SIG-M5 treated with dmso at 0.1 percent for 504 hours (cell line): ENCODE results near the gene N4BP2L2.
A peak's percentile ranks its signal among the peaks of the same experiment; 100 is the strongest.

ENCODE experiments used
- DNase-seq: peaks from one replicate; lab custom pipeline; 2025; ENCODE audit not compliant: unreplicated experiment; lab: John Stamatoyannopoulos, UW

Gene N4BP2L2

DNA sequence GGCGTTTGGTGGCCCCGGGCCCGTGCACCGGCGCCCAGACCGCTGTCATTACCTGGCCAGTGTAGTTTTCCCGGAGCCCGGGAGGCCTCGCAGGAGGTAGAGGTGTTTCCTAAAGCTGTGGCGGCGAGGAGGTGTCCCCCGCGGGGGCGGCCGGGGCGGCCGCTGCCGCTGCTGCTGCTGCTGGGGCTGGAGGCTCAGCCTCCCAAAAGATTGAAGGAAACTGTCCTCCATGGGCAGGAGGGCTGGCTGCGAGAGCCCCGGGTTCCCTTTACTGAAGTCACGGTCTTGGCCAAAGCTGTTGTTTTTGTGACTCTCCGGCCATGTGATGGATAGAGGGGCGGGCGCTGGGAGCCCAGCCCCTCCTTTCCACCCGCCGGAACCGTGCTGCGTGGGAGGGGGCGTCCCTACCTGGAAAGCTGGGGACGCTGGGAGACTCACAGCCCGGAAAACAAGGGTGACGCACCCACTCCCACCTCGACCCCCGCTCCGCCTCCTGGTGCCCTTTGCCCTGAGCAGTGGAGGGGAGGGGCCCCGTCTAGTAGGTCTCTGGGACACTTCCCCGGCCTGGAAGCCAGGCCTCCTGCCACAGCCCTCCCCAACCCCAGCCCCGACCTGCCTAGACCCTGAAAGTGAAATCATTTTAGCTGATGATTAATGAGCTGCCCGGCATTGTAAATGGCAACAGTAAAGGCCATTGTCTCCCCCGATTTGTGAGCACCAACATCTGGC, 110.6 kb downstream of the N4BP2L2 start, which contains the start of gene N4BP2L1:
N4BP2L1 (minus strand) TSS at position 279 of the 729 bp plus-strand sequence; CDS start at position 231, 48 bp downstream.
- peak; percentile 50 for DNase-seq

DNA sequence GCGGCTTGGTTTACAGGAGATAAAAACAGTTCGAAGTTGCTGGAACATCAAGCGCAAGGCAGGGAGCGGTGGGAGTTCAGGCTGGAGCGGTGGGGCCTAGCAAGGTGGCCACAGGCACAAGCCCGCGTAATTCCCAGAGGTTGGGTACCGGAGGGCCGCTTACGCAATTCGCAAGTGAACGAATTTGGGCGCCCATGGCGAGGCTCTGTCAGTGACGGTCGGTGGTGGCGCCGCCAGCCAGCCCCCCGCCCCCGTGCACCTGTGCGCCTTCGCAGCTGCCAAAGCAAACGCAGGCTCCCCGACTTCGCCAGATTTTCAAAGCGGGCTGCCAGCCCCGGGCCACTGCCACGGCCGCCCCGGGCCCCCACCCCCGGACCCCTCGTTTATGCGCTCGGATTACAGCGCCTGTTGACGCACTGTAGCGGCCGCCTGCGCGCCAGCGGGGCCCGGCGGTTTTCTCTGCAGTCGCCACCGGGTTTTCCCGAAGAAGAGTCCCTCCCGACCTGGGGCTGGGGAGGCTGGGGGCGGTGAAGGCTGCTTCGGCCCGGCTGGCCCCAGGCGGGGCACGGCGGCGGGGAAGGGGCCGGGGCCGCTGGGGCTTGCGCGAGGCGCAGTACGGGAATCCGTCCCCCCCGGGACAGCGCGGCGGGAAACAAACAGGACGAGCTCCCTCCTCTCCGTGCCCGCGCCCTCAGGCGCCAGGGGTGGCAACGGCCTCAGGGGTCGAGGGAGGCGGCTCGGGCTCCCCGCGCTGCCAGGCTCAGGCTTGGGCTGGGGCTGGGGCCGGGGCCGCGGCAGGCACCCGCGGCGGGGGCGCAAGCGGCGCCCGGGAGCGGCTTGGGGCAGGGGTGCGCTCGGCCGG, 111.4 kb downstream of the N4BP2L2 start:
- no peak for DNase-seq

DNA sequence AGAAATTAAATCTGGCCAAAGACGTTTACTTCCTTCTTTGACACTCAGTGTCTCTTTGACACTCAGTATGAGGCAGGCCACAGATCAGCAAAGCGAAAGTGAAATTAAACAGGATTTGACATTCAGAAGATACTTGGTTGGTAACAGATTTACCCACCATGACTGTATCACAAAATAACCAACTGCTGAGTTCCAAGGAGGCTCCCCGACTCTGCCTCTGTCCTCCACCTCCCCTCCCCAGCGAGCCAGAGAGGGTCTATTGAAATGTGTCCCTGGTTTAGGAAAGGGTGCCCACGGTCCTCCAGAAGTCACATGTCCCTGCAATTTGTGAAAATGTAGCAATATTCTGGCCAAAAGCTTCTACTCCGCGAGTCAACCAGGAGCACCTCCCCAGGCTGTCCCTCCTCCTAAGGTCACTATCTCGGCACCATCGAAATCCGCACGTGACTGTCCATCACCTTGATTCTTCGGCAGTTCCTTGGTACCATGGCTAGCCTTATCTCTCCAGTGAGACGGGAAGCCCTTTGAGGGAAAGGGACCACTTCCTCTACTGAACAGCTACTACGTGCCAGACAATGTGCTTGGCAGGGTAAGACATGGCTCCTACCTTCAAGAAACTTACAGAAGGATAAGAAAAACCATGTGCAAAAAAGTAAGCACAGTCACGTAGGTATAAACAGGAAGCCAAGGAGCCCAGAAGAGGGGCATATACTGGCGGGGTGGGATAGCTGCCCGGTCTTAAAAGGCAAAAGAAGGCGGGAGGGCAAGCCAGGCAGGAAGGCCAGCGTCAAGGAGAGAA, 112.2 kb downstream of the N4BP2L2 start:
- DNase-seq = peak; percentile 76

DNA sequence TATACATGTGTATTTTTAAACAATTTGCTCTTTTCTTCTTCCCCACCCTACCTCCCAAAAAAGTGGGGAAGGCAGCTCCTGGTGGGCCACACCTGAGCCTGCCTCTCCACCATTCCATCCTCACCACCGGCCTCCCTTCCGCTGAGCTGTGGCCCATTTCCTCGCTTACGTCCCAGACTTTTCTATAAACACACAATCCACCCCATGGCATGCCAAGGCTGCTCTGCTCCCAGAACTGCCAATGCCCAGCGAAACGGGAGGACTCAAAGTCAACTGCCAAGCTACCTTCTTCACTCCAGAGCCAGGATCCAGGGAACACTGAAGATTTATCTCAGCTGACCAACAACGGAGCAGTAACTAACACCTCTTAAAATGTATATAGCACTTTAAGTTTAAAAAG, 113.4 kb downstream of the N4BP2L2 start:
- no peak for DNase-seq

DNA sequence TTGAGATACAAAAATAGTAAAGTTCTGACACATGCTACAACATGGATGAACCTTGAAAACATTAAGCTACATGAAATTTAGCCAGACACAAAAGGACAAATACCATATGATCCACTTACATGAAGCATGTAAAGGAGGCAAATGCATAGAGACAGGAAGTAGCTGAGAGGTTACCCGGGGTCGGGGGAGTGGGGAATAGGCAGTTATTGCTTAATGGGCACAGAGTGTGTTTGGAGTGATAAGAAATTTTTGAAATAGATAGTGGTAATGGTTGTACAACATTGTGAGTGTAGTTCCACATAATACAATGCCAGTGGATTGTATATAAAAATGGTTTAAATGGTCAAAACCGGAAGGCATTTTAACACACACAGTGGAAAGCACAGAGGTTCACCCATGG, 115.0 kb downstream of the N4BP2L2 start:
- peak; percentile 76 for DNase-seq

DNA sequence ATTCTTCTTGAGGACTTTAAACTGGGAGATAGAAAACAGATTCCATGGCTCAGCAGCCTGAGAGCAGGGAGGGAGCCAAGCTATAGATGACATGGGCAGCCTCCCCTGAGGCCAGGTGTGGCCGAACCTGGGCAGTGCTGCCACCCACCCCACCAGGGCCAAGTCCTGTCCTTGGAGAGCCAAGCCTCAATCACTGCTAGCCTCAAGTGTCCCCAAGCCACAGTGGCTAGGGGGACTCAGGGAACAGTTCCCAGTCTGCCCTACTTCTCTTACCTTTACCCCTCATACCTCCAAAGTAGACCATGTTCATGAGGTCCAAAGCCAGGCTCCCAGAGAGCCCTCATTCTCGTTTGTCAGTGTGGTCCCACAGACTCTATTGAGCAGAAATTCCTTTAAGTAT, 118.7 kb downstream of the N4BP2L2 start:
- DNase-seq = no peak

DNA sequence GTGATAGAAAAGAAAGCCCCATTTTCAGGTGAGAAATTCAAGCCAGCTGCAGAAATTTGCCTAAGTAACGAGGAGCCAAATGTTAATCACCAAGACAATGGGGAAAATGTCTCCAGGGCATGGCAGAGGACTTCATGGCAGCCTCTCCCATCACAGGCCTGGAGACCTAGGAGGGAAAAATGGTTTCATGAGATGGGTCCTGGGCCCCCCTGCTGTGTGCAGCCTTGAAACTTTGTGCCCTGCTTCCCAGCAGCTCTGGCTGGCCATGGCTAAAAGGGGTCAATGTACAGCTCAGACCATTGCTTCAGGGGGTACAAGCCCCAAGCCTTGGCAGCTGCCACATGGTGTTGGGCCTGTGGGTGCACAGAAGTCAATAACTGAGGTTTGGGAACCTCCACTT, 120.6 kb downstream of the N4BP2L2 start:
- DNase-seq = no peak

DNA sequence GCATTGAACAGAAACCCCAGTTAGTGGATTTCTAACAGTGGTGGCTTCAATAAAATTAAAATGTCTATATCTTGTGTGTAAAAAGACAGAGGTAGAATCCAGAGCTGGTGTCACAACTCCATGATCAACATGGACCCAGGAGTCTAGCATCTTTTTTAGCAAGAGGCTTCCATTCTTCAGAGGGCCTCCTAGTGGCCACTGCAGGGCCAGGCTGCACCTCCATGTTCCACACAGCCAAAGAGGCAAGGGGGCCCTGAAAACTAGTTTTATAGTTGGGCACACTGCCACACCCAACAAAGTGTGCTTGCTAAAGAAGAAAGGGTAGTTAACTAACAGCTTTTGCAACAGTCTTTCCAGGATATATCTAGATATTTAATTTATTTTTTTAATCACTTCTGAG, 123.6 kb downstream of the N4BP2L2 start:
- peak; percentile 30 for DNase-seq

DNA sequence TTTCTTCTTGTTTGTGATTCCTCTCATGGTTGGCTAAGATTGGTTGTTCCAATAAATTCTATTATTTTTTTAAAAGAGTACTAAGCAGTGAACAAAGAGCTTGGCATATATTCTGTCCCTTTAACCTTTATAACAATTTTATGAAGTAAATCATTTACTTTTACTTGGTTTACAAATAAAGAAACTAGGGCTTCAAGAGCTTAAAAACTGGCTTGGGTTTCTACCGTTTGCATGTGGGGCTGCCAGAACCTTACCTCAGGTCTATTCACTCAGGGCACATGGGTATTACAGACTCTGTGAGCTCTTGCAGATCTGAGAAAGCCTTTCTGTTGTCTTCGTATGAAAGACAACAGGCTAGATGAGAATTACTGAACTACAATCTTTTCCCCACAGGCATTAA, 124.0 kb downstream of the N4BP2L2 start:
- DNase-seq = no peak

DNA sequence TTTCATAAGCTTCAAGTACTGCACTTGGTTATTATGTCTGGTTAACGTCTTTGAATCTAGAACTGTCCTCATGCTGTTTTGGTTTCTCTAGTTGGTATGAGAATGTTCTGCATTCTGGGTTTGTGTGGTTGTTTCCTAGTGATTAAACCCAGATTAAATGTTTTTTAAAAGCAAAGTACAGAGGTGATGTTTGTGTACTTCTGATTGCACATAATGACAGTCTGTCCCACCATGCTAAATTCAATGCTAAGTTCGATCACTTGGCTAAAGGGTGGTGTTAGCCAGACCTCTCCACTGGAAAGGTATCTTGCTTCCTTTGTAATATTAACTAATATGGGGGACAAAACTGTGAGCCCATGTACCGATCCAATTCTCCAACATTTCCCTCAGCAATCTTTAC, 125.3 kb downstream of the N4BP2L2 start:
- no peak for DNase-seq

DNA sequence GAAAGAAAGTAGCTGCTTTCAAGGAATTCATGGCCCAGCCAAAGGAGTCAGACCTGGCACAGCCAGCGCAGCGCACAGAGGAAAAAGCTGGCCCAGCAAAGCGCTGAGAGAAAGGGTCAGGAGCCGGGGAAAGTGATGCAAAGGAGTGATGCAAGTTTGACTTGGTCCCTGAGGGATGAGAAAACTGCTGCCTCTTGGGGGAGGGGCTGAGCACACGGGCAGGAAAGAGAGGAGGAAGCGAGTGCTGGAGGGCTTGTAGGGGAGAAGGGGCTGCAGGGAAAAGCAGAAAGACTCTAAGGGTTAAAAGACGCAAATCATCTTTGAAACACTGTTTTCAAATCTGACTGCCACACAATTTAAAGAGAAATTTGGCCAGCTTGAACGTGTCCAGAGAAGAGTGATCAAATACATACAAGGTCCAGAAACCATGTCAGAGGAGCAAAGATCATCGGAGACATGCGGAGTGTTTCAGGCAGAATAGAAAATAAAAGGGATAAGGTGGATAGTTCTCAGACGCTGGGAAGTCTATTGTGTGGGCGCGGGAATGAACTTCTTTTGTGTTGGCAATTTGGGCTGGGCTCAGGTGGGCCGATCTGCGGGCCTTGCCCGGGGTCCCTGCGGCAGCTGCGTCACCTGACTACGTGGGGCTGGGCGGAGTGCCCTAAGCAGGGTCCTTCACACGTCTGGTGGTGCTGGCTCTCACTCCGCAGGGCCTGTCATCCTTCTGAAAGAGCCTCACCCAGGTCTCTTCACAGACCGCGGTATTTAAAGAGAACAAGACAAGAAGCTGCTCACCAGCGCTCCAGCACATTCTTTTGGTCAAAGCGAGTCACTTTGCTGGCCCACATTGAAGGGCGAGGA, 128.8 kb downstream of the N4BP2L2 start:
- DNase-seq = peak; percentile 46

DNA sequence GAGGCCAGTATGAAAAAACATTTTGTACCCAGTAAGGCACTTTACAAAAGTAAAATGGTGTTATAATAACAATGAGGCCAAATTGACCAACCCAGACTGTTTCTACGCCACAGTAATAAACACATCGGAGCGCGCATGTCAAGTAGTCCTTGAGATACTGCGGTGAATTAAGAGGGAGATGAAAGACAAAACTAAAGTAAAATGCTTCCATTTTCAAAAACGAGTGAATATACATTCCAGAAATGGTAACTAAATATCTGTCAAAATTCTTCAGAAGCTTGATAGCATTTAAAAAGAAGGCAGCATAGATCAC, 129.6 kb downstream of the N4BP2L2 start:
- DNase-seq = no peak

DNA sequence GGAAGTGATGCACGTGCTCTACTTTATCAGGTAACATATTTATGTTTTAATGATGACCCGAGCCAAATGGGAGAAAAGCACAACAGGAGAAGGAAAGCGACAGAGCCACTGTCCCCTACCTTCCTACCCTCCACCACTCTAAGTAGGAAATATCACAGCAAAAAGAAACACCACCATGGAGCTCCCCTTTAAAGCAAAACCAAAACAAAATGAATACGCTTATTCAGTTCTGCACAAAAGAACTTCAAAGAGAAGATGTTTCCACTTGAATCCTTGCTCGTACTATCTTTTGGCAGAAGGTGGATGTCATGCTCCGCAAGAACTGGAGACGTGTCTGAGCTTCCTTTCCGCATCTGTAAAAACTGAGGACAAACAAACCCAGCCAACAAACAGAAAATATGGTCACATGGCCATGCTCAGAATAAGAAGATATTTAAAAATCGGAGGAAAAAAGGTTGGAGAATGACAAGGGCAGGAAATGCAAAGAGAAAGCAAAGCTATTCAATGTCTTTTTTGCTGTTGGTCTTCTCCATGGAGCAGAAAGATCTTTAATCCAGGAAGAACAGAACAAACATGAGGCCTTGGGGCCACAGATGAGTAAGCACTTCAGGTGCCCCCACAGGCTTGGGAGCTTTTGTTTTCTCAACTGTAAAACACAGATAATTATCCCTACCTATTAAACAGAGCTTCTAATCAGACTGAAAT, 130.1 kb downstream of the N4BP2L2 start:
- DNase-seq = no peak

DNA sequence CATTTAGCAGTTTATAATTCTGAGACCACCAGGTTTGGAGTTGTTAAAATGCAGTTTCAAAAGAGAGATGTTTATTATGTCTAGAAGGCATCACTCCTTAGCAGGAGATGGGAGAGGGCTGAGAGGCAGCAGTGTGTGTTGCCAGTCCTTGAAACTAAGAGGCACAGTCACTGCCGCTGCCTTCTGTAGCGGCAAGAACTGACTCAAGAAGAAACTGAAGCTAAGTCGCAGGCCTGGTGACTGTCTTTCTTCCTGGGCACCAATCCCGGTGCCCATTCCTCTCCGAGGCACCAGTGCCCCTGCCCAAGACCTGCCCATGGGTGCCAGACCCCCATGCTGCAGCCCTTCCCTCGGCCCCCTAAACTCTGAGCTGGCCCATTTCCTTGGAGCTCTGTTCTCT, 130.7 kb downstream of the N4BP2L2 start:
- DNase-seq = no peak

DNA sequence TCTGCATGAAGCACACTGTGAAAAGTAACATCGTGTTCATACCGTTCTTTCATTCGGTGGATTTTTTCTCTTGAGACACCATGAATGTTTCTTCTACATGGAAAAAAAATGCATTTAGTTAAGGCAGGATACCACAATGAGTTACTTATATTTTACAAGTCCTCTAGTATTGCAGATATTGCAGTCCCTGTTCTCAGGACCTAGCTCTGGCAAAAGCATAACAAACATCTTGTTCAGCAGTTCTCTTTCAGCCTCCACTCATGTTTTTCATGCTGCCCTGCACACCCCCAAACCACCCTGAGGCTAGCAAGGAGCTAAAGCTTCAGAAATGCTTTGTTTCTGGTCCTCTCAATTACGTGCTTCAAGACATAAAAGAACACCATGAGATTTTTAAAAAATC, 135.5 kb downstream of the N4BP2L2 start:
- no peak for DNase-seq

DNA sequence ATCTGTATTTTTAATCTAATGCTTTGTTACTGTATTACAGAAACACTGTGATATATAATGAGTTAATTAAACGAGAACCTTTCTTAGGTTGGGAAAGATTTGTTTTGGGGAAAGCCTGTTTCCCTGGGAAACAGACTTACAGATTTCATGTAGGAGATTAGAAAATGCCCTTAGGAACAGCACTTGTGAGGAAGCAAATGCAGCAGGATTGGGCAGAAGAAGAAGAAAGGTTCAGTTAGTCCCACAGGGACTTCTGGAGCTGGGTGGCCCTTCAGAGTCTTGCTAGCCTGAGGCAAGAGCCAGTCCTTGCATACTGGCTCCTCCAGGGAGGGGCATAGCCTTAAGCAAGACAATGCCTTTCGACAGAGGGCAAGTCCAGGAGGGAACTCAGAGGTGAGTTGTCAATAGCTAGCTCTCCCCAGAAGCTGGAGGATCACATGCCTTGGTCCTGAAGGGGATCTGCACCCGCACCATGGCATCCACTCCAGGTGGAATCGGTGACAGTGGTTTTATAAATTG, 147.4 kb downstream of the N4BP2L2 start:
- DNase-seq = no peak

DNA sequence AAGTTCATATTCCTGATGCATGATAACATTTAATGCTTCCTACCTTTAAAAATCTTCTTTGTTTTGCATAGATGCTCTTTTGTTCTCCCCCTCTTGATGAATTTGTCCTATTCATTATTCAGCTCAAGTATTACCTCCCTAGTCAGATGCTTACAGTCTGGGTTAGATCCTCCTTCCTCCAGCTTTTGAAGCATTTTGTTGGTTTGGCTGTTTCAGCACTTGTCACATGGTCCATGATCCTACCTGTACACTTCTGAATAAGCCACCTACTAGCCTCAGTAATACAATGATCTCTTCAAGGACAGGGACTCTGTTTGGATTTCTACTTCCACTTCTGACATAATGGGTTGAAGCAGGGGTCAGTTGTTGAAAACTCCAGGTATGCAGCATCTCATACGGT, 148.1 kb downstream of the N4BP2L2 start:
- DNase-seq = no peak

DNA sequence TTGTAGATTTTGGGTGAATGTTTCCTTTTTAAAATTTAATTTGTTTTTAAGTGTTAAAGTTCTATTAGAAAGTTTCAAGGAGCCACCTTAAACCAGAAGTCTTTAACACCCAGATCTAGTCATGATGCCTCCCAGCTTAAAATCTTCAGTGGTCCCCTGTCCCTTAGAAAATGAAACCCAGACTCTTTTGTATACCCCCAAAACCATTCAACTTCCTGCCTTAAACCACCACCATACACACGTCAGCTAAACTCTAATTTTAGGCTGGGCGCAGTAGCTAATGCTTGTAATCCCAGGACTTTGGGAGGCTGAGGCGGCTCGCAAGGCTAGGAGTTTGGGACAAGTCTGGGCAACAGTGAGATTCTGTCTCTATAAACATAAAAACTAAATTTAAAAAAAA, 148.5 kb downstream of the N4BP2L2 start:
- no peak for DNase-seq

DNA sequence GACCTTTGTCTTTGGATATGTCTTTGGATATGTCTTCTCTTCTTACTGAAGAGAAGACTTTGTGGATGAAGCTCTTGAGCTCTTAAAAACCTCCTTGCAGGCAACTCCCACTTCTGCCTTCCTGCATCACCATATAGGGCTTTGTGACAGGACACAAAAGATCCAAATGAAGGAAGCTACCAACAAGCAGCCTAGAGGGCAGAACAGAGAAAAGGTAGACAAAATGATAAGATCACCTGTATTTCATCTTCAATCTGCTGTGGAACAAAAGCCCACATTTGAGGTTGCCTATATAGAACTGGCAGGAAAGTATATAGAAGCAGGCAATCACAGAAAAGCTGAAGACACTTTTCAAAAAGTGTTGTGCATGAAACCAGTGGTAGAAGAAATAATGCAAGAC, 153.2 kb downstream of the N4BP2L2 start:
- no peak for DNase-seq

DNA sequence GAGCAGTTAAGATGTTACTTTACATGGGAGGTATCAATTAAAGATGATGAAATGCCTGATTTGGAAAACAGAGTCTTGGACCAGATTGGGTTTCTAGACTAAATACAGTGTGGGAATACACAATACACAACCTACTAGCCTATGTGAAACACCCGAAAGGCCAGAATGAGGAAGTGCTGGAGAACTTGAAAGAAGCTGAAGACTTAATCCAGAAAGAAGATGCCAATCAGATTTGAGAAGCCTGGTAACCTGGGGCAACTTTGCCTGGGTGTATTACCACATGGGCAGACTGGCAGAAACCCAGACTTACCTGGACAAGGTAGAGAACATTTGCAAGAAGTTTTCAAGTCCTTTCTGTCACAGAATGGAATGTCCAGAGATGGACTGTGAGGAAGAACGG, 153.9 kb downstream of the N4BP2L2 start:
- peak; percentile 49 for DNase-seq
